ENCODE results near the gene PLCB3.

Gene PLCB3

GRCh38 chr11:64249563-64250414, 1.5 kb upstream of the PLCB3 start:
- no peak for DNase-seq (ENCODE audit: low spot score)

GRCh38 chr11:64250415-64251015, 815 bp upstream of the PLCB3 start:
- peak; percentile 54 for DNase-seq (ENCODE audit: low spot score)

GRCh38 chr11:64251753-64252002, 348 bp downstream of the PLCB3 start:
- DNase-seq (ENCODE audit: low spot score): no peak

GRCh38 chr11:64252003-64252872, 908 bp downstream of the PLCB3 start:
- no peak for DNase-seq (ENCODE audit: low spot score)

- no peak for DNase-seq (ENCODE audit: low spot score)
Observed at GRCh38 chr11:64253043-64253442, 1.7 kb downstream of the PLCB3 start.

GRCh38 chr11:64253481-64253880, 2.2 kb downstream of the PLCB3 start:
- no peak for DNase-seq (ENCODE audit: low spot score)

- DNase-seq (ENCODE audit: low spot score): no peak
Observed at GRCh38 chr11:64254326-64254725, 3.0 kb downstream of the PLCB3 start.

GRCh38 chr11:64255135-64256128, 4.1 kb downstream of the PLCB3 start:
- no peak for DNase-seq (ENCODE audit: low spot score)

- no peak for DNase-seq (ENCODE audit: low spot score)
Observed at GRCh38 chr11:64256300-64256699, 5.0 kb downstream of the PLCB3 start.

- no peak for DNase-seq (ENCODE audit: low spot score)
Observed at GRCh38 chr11:64258356-64258755, 7.0 kb downstream of the PLCB3 start.

GRCh38 chr11:64258946-64259532, 7.7 kb downstream of the PLCB3 start:
- no peak for DNase-seq (ENCODE audit: low spot score)

GRCh38 chr11:64259533-64260067, 8.3 kb downstream of the PLCB3 start:
- no peak for DNase-seq (ENCODE audit: low spot score)

- no peak for DNase-seq (ENCODE audit: low spot score)
Observed at GRCh38 chr11:64260147-64260708, 8.9 kb downstream of the PLCB3 start.

- DNase-seq (ENCODE audit: low spot score): no peak
Observed at GRCh38 chr11:64261556-64262080, 10.3 kb downstream of the PLCB3 start.

- DNase-seq (ENCODE audit: low spot score): no peak
Observed at GRCh38 chr11:64262271-64263002, 11.1 kb downstream of the PLCB3 start.

- no peak for DNase-seq (ENCODE audit: low spot score)
Observed at GRCh38 chr11:64263021-64263946, 12.0 kb downstream of the PLCB3 start.

GRCh38 chr11:64263947-64264317, 12.6 kb downstream of the PLCB3 start:
- DNase-seq (ENCODE audit: low spot score): no peak

GRCh38 chr11:64264371-64264852, 13.1 kb downstream of the PLCB3 start:
- peak; percentile 79 for DNase-seq (ENCODE audit: low spot score)
